ENCODE measurements around the gene GRID2IP.

The GRID2IP gene

GRCh38 chr7:6507906-6508305, 43.4 kb downstream of the GRID2IP start:
- H3K4me1 ChIP-seq (ENCODE audit: control insufficient read depth, insufficient read depth, low read length), result no peaks in the 10 kb centered on the region
- H3K9me3 ChIP-seq (ENCODE audit: control insufficient read depth, insufficient read depth, low read length), result no peaks in the 10 kb centered on the region
- no peak overlapping the region for H3K4me3 ChIP-seq (ENCODE audit: low read depth, low read length)
- no peak overlapping the region for H3K9ac ChIP-seq (ENCODE audit: low read depth, low read length)
- peaks cover under 1% of the 10 kb centered on the region for H3K27me3 ChIP-seq (ENCODE audit: control insufficient read depth, insufficient read depth, low read length)
- H3K36me3 ChIP-seq (ENCODE audit: control insufficient read depth, insufficient read depth, low read length), result no peaks in the 10 kb centered on the region

GRCh38 chr7:6505685-6506559, 45.3 kb downstream of the GRID2IP start:
- Histone ChIP-seq H3K9me3 (ENCODE audit: control insufficient read depth, insufficient read depth, low read length) (no peaks in the 10 kb centered on the region), H3K4me3 (ENCODE audit: low read depth, low read length) (no peak overlapping the region), H3K4me1 (ENCODE audit: control insufficient read depth, insufficient read depth, low read length) (no peaks in the 10 kb centered on the region), H3K9ac (ENCODE audit: low read depth, low read length) (no peak overlapping the region), H3K27me3 (ENCODE audit: control insufficient read depth, insufficient read depth, low read length) (peaks cover 5% of the 10 kb centered on the region), H3K36me3 (ENCODE audit: control insufficient read depth, insufficient read depth, low read length) (no peaks in the 10 kb centered on the region)

- H3K9ac ChIP-seq (ENCODE audit: low read depth, low read length), result peak overlapping the region; percentile 49
- no peaks in the 10 kb centered on the region for H3K4me1 ChIP-seq (ENCODE audit: control insufficient read depth, insufficient read depth, low read length)
- H3K9me3 ChIP-seq (ENCODE audit: control insufficient read depth, insufficient read depth, low read length), result no peaks in the 10 kb centered on the region
- peak overlapping the region; percentile 78 for H3K4me3 ChIP-seq (ENCODE audit: low read depth, low read length)
- H3K27me3 ChIP-seq (ENCODE audit: control insufficient read depth, insufficient read depth, low read length), result peaks cover 5% of the 10 kb centered on the region
- no peaks in the 10 kb centered on the region for H3K36me3 ChIP-seq (ENCODE audit: control insufficient read depth, insufficient read depth, low read length)
These were observed 46.3 kb downstream of the GRID2IP start for GRCh38 chr7:6504996-6505395.

DNA sequence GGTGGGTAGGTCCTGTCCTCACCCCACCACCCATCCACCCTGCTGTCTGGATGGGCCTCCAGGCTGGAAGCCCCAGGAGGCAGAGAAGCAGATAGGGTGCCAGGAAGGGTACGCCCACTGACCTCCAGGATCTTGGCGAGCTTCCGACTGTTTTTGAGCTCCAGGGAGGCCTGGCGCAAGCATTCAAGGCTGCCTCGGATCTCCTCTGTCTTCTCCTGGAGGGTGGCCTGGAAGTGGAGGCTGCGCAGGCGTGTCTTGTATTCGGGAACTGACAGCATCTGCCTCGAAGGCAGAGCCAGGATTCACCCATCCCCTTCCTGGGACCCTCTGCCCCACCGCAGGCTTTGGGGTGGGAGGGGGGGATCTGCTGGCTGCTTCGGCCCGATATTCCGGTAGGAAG, 48.4 kb downstream of the GRID2IP start:
- peaks cover 5% of the 10 kb centered on the region for H3K27me3 ChIP-seq (ENCODE audit: control insufficient read depth, insufficient read depth, low read length)
- H3K4me1 ChIP-seq (ENCODE audit: control insufficient read depth, insufficient read depth, low read length), result no peaks in the 10 kb centered on the region
- H3K4me3 ChIP-seq (ENCODE audit: low read depth, low read length), result peak overlapping the region; percentile 64
- no peaks in the 10 kb centered on the region for H3K9me3 ChIP-seq (ENCODE audit: control insufficient read depth, insufficient read depth, low read length)
- no peaks in the 10 kb centered on the region for H3K36me3 ChIP-seq (ENCODE audit: control insufficient read depth, insufficient read depth, low read length)
- H3K9ac ChIP-seq (ENCODE audit: low read depth, low read length), result peak overlapping the region; percentile 65

DNA sequence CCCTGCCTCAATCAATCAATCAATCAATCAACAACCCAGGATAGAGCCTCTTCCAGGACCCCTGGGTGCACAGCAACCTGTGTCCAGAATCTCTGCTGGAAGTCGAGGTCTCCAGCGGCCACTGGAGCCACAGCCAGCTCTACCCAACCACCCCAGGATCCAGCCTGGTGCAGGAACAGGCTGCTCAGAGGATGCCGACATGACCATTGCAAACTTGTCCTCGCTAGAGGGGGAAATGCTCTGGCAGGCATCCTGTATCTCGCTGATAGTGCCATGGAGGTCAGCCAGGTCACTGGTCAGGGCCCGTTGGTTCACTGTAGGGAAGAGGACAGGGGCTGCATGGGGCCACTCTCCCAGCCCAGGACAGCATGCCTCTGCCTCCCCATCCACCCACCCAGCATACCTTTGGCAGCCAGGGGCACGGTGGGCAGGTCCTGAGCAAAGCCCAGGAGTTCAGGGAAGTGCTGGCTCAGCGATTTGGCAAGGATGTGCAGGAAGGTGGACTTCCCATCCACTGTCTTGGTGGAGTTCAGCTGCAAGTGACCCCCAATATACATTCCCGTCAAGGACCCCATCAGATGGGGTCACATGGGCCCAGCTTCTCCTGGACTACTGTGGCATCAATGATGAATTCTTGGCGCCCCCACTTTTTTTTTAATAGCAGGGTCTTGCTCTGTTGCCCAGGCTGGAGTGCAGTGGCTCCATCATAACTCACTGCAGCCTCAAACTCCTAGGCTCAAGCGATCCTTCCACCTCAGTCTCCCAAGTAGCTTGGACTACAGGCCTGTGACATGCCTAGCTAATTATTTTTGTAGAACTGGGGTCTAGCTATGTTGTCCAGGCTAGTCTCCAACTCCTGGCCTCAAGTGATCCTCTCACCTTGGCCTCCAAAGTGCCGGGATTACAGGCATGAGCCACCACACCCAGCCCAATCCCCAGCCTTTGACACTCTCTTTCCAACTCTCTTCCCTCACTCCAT, 49.4 kb downstream of the GRID2IP start:
- H3K36me3 ChIP-seq (ENCODE audit: control insufficient read depth, insufficient read depth, low read length), result peaks cover 1% of the 10 kb centered on the region

DNA sequence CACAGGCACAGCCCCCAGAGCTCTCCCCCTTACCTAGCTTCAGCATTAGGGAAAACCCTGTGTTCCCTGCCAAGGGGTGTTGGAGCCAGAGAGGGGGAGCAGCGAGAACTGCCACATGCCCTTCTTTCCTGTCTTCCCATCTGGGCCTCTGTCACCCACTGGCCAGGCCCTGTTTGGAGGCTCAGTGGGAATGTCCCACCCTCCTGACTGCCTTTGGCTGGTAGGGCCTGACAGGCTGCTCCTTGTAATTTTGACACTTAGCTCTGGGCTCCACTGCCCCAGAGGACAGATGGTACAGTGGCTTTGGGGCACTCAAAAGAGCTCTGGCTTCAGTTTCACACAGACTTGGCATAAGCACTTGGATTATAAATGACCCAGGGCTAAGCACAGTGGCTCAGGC, 50.6 kb downstream of the GRID2IP start:
- H3K4me1 ChIP-seq (ENCODE audit: control insufficient read depth, insufficient read depth, low read length), result no peaks in the 10 kb centered on the region
- no peaks in the 10 kb centered on the region for H3K9me3 ChIP-seq (ENCODE audit: control insufficient read depth, insufficient read depth, low read length)
- H3K9ac ChIP-seq (ENCODE audit: low read depth, low read length), result no peak overlapping the region
- peaks cover 5% of the 10 kb centered on the region for H3K27me3 ChIP-seq (ENCODE audit: control insufficient read depth, insufficient read depth, low read length)
- H3K36me3 ChIP-seq (ENCODE audit: control insufficient read depth, insufficient read depth, low read length), result peaks cover 3% of the 10 kb centered on the region
- no peak overlapping the region for H3K4me3 ChIP-seq (ENCODE audit: low read depth, low read length)

More for the DNA sequence above, 49.4 kb downstream of the GRID2IP start:
- Histone ChIP-seq H3K9ac (ENCODE audit: low read depth, low read length) (no peak overlapping the region), H3K4me3 (ENCODE audit: low read depth, low read length) (no peak overlapping the region), H3K4me1 (ENCODE audit: control insufficient read depth, insufficient read depth, low read length) (no peaks in the 10 kb centered on the region), H3K27me3 (ENCODE audit: control insufficient read depth, insufficient read depth, low read length) (peaks cover 5% of the 10 kb centered on the region), H3K9me3 (ENCODE audit: control insufficient read depth, insufficient read depth, low read length) (no peaks in the 10 kb centered on the region)

DNA sequence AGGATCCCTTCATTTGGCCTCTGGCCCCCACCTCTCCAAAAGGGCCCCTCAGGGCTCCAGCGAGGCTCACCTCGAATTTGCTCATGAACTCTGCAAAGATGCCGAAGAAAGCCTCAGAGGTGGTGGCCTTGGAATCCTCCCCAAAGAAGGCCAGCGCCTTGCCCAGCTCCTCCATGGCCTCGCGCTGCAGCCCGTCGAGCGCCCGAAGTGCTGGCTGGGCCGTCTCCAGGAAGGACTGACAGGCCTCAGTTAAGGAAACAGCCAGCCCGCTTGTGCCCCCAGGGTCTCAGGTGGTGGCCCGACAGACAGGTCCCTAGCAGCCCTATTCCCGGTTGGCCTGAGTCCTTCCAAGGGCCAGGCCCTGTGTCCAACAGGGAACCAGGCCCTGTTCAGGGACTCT, 53.3 kb downstream of the GRID2IP start:
- H3K27me3 ChIP-seq (ENCODE audit: control insufficient read depth, insufficient read depth, low read length), result peaks cover 5% of the 10 kb centered on the region
- H3K36me3 ChIP-seq (ENCODE audit: control insufficient read depth, insufficient read depth, low read length), result peaks cover 3% of the 10 kb centered on the region
- H3K4me1 ChIP-seq (ENCODE audit: control insufficient read depth, insufficient read depth, low read length), result no peaks in the 10 kb centered on the region
- H3K9me3 ChIP-seq (ENCODE audit: control insufficient read depth, insufficient read depth, low read length), result no peaks in the 10 kb centered on the region
- H3K4me3 ChIP-seq (ENCODE audit: low read depth, low read length), result no peak overlapping the region
- no peak overlapping the region for H3K9ac ChIP-seq (ENCODE audit: low read depth, low read length)

GRCh38 chr7:6497637-6497905, 53.7 kb downstream of the GRID2IP start:
- Histone ChIP-seq H3K9me3 (ENCODE audit: control insufficient read depth, insufficient read depth, low read length) (no peaks in the 10 kb centered on the region), H3K9ac (ENCODE audit: low read depth, low read length) (no peak overlapping the region), H3K4me1 (ENCODE audit: control insufficient read depth, insufficient read depth, low read length) (no peaks in the 10 kb centered on the region), H3K27me3 (ENCODE audit: control insufficient read depth, insufficient read depth, low read length) (peaks cover under 1% of the 10 kb centered on the region), H3K36me3 (ENCODE audit: control insufficient read depth, insufficient read depth, low read length) (peaks cover 3% of the 10 kb centered on the region), H3K4me3 (ENCODE audit: low read depth, low read length) (no peak overlapping the region)

- peaks cover 3% of the 10 kb centered on the region for H3K36me3 ChIP-seq (ENCODE audit: control insufficient read depth, insufficient read depth, low read length)
- no peaks in the 10 kb centered on the region for H3K9me3 ChIP-seq (ENCODE audit: control insufficient read depth, insufficient read depth, low read length)
- no peak overlapping the region for H3K4me3 ChIP-seq (ENCODE audit: low read depth, low read length)
- H3K27me3 ChIP-seq (ENCODE audit: control insufficient read depth, insufficient read depth, low read length), result no peaks in the 10 kb centered on the region
- no peaks in the 10 kb centered on the region for H3K4me1 ChIP-seq (ENCODE audit: control insufficient read depth, insufficient read depth, low read length)
- no peak overlapping the region for H3K9ac ChIP-seq (ENCODE audit: low read depth, low read length)
These were observed 54.2 kb downstream of the GRID2IP start for GRCh38 chr7:6496842-6497636.

- H3K9ac ChIP-seq (ENCODE audit: low read depth, low read length), result no peak overlapping the region
- no peak overlapping the region for H3K4me3 ChIP-seq (ENCODE audit: low read depth, low read length)
- H3K27me3 ChIP-seq (ENCODE audit: control insufficient read depth, insufficient read depth, low read length), result no peaks in the 10 kb centered on the region
- no peaks in the 10 kb centered on the region for H3K4me1 ChIP-seq (ENCODE audit: control insufficient read depth, insufficient read depth, low read length)
- H3K36me3 ChIP-seq (ENCODE audit: control insufficient read depth, insufficient read depth, low read length), result peaks cover 3% of the 10 kb centered on the region
- H3K9me3 ChIP-seq (ENCODE audit: control insufficient read depth, insufficient read depth, low read length), result no peaks in the 10 kb centered on the region
These were observed 55.5 kb downstream of the GRID2IP start for GRCh38 chr7:6495597-6496262.

DNA sequence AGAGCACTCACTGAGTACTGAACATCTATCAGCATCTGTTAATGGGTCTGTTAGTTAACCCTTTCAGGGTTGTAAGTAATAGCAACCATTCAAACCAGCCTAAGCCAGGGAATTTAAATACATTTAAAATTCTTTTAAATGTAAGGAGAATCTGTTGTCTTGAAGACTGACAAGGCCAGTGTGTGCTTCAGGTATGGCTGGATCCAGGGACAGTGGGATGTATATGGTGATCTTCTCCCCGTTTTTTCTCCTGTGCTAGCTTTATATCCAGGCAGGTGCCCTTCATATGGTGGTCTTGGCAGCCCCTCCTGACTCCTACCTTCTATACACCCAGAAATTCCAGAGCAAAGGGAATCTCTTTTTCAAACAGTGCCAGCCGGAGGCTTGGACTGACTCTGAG, 56.9 kb downstream of the GRID2IP start:
- Histone ChIP-seq H3K4me1 (ENCODE audit: control insufficient read depth, insufficient read depth, low read length) (no peaks in the 10 kb centered on the region), H3K4me3 (ENCODE audit: low read depth, low read length) (no peak overlapping the region), H3K27me3 (ENCODE audit: control insufficient read depth, insufficient read depth, low read length) (no peaks in the 10 kb centered on the region), H3K36me3 (ENCODE audit: control insufficient read depth, insufficient read depth, low read length) (peaks cover 3% of the 10 kb centered on the region), H3K9ac (ENCODE audit: low read depth, low read length) (no peak overlapping the region), H3K9me3 (ENCODE audit: control insufficient read depth, insufficient read depth, low read length) (no peaks in the 10 kb centered on the region)

All from iPS-15b (cell line).